GM10847 (cell line): Measurements from ENCODE around the gene CDH7.

ENCODE experiments used
- POLR2A ChIP-seq: IDR thresholded peaks from 2 replicates; pipeline ENCODE4 v1.6.1; 2011; ENCODE audit not compliant: insufficient read length; ENCODE audit errors: extremely low read depth

The CDH7 gene

GRCh38 chr18:65753520-65753919 lies 2.7 kb downstream of the CDH7 start:
- TF ChIP-seq POLR2A: no peak

GRCh38 chr18:65754121-65754520 lies 3.3 kb downstream of the CDH7 start:
- TF ChIP-seq POLR2A: no peak

- no peak for TF ChIP-seq POLR2A
Observed at GRCh38 chr18:65755616-65756015, 4.8 kb downstream of the CDH7 start.

- no peak for TF ChIP-seq POLR2A
Observed at GRCh38 chr18:65760457-65760856, 9.6 kb downstream of the CDH7 start.

- no peak for TF ChIP-seq POLR2A
Observed at GRCh38 chr18:65761636-65762295, 11.0 kb downstream of the CDH7 start.

- no peak for TF ChIP-seq POLR2A
Observed at GRCh38 chr18:65762556-65762955, 11.7 kb downstream of the CDH7 start.

- no peak for TF ChIP-seq POLR2A
Observed at GRCh38 chr18:65767406-65767805, 16.6 kb downstream of the CDH7 start.

GRCh38 chr18:65768120-65768778 lies 17.4 kb downstream of the CDH7 start:
- no peak for TF ChIP-seq POLR2A

- no peak for TF ChIP-seq POLR2A
Observed at GRCh38 chr18:65769652-65770051, 18.8 kb downstream of the CDH7 start.

GRCh38 chr18:65786474-65786873 lies 35.7 kb downstream of the CDH7 start:
- no peak for TF ChIP-seq POLR2A

GRCh38 chr18:65788373-65788772 lies 37.6 kb downstream of the CDH7 start:
- no peak for TF ChIP-seq POLR2A

GRCh38 chr18:65790604-65791003 lies 39.8 kb downstream of the CDH7 start:
- no peak for TF ChIP-seq POLR2A

- TF ChIP-seq POLR2A: no peak
Observed at GRCh38 chr18:65791719-65792118, 40.9 kb downstream of the CDH7 start.

GRCh38 chr18:65792456-65793074 lies 41.8 kb downstream of the CDH7 start:
- no peak for TF ChIP-seq POLR2A

- no peak for TF ChIP-seq POLR2A
Observed at GRCh38 chr18:65808759-65809158, 57.9 kb downstream of the CDH7 start.

- TF ChIP-seq POLR2A: no peak
Observed at GRCh38 chr18:65811307-65811706, 60.5 kb downstream of the CDH7 start.
